ENCODE results near the gene TALDO1. TPM values are rescaled to one million over a fixed set of nuclear protein-coding genes. Genes with fewer than 3 reads are reported as not detected.

The TALDO1 gene
- total RNA-seq, 1 donor from 2014 or later: 101 TPM

DNA sequence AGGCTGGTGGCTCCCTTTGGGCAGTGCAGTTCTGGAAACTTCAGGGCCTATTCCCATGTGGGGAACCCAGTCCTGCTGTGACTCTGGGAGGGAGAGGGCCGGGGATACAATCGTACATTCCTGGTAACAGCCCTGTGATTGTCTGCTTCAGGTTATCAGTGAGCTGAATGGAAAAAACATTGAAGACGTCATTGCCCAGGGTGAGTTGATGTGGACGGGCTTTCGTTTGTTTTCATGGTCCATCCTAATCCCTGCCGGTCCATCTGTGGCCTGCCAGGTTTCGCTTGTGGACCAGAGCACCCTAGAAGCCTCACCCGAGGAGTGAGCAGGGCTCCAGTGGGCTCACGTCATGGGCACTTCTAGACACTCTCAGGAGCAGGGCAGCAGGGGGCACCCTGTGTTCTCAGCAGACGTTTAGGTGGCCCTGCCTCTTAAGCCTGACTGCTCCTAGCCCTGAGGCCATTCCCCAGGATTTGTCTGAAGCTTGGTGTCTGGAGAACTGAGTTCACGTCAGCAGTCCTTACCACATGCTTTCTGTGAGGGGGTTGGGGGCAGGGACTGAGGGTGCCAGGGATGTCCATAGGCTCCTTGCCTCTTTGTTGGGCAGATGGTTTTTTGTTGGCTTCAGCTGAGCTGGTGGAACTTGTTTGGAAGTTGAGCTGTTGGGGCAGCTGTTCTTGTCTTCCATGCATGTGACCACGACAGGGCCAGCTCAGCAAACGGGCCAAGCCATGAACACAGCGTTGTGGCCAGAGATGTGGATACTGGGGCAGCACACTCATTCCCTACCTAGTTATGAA, 64.4 kb downstream of the TALDO1 start:
- intact Hi-C loops (cut with micrococcal nuclease): no loop called here
- peaks cover 27% of the 10 kb centered on the region for H3K36me3 ChIP-seq
- peak overlapping the region; percentile 98 for H3K27ac ChIP-seq (replicated peaks)
- H3K4me1 ChIP-seq: peaks cover 42% of the 10 kb centered on the region
- TF ChIP-seq, protein P1, sequence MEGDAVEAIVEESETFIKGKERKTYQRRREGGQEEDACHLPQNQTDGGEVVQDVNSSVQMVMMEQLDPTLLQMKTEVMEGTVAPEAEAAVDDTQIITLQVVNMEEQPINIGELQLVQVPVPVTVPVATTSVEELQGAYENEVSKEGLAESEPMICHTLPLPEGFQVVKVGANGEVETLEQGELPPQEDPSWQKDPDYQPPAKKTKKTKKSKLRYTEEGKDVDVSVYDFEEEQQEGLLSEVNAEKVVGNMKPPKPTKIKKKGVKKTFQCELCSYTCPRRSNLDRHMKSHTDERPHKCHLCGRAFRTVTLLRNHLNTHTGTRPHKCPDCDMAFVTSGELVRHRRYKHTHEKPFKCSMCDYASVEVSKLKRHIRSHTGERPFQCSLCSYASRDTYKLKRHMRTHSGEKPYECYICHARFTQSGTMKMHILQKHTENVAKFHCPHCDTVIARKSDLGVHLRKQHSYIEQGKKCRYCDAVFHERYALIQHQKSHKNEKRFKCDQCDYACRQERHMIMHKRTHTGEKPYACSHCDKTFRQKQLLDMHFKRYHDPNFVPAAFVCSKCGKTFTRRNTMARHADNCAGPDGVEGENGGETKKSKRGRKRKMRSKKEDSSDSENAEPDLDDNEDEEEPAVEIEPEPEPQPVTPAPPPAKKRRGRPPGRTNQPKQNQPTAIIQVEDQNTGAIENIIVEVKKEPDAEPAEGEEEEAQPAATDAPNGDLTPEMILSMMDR (IDR thresholded peaks at IDR 0.05; ENCODE audit: borderline replicate concordance): no peak
- H3K27me3 ChIP-seq (ENCODE audit: low read depth): no peaks in the 10 kb centered on the region
- H3K4me3 ChIP-seq: peak overlapping the region; percentile 99
- no peak for DNase-seq
- H3K9me3 ChIP-seq (replicated peaks): no peaks in the 10 kb centered on the region

DNA sequence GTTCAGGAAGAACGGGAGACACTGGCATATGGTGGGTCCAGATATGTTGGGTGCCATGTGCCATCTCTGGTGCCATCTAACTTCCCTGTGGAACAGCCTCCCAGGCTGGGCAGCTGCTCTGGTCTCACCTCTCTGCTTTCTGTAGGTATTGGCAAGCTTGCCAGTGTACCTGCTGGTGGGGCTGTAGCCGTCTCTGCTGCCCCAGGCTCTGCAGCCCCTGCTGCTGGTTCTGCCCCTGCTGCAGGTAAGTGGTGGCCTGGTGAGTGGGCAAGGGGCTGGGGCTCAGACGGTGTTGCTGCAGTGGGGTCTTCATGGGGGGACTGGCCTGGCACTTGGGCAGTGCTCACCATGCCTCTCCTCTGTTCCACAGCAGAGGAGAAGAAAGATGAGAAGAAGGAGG, 65.1 kb downstream of the TALDO1 start:
- Histone ChIP-seq H3K9me3 (replicated peaks) (no peaks in the 10 kb centered on the region), H3K27me3 (ENCODE audit: low read depth) (no peaks in the 10 kb centered on the region), H3K4me1 (peaks cover 42% of the 10 kb centered on the region), H3K36me3 (peaks cover 27% of the 10 kb centered on the region), H3K27ac (replicated peaks) (no peak overlapping the region), H3K4me3 (no peak overlapping the region)
- TF ChIP-seq, protein P1 (IDR thresholded peaks at IDR 0.05; ENCODE audit: borderline replicate concordance): no peak
- DNase-seq: no peak
- intact Hi-C loops (cut with micrococcal nuclease): no loop called here

DNA sequence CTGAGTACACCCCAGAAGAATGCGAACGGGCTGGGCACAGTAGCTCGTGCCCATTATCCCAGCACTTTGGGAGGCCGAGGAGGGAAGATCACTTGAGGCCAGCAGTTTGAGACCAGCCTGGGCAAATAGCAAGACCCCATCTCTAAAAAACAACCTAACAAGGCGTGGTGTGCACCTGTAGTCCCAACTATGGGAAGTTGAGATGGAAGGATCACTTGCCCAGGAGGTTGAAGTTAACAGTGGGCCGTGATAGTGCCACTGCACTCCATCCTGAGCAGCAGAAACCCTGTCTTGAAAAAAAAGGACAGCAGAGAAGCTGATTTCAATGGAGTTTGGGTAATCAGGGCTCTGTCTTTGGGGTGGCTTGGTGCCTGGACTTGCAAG, 65.8 kb downstream of the TALDO1 start:
- no peak overlapping the region for H3K4me3 ChIP-seq
- no peak for DNase-seq
- peaks cover 37% of the 10 kb centered on the region for H3K4me1 ChIP-seq
- H3K27ac ChIP-seq (replicated peaks): no peak overlapping the region
- TF ChIP-seq, protein P1 (IDR thresholded peaks at IDR 0.05; ENCODE audit: borderline replicate concordance): no peak
- intact Hi-C loops (cut with micrococcal nuclease): no loop called here
- H3K36me3 ChIP-seq: peaks cover 27% of the 10 kb centered on the region
- H3K9me3 ChIP-seq (replicated peaks): no peaks in the 10 kb centered on the region
- H3K27me3 ChIP-seq (ENCODE audit: low read depth): no peaks in the 10 kb centered on the region

DNA sequence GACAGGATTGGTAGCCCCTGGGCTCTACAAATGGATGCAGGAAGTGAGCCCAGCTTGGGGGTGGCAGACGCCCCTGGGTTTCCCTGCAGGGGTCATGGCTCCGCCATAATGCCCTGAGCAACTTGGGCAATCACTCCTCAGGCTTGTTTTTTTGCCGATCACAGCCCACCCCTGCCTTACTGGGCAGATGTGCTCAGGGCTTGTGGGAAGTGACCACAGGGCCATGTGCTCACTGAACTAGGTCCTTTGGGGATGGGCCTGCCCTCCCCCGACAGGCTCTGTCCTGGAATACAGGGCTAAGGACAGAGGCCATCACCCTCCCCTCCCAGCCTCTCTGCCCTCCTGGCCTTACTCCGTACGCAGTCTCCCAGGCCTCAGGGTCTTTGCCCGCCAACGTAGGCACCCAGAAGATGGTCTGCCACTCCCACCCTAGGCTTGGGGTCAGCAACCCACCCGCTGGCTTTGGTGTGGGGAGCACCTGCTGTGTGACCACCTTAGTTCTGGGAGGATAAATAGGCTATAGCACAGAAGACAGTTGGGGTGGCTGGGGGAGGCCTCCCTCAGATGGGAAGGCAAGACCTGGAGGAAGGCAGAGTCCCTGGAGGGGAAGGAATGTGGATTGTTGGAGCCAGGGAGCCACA, 66.3 kb downstream of the TALDO1 start:
- Histone ChIP-seq H3K9me3 (replicated peaks) (no peaks in the 10 kb centered on the region), H3K27me3 (ENCODE audit: low read depth) (no peaks in the 10 kb centered on the region), H3K4me1 (peaks cover 36% of the 10 kb centered on the region), H3K4me3 (no peak overlapping the region), H3K27ac (replicated peaks) (no peak overlapping the region), H3K36me3 (peaks cover 27% of the 10 kb centered on the region)
- intact Hi-C loops (cut with micrococcal nuclease): no loop called here
- DNase-seq: no peak
- TF ChIP-seq, protein P1 (IDR thresholded peaks at IDR 0.05; ENCODE audit: borderline replicate concordance): no peak

Other genes starting within 250 kb of the TALDO1 start
- gene RNH1, start 240.2 kb upstream of the TALDO1 start, total RNA-seq: 142 TPM
- 55.9 TPM for gene HRAS, start 211.9 kb upstream of the TALDO1 start, total RNA-seq
- 0.25 TPM for gene LRRC56, start 209.9 kb upstream of the TALDO1 start, total RNA-seq
- gene LMNTD2, start 186.7 kb upstream of the TALDO1 start, total RNA-seq: 0.52 TPM
- gene RASSF7, start 186.5 kb upstream of the TALDO1 start, total RNA-seq: 4.5 TPM
- 17.7 TPM for gene PHRF1, start 171.0 kb upstream of the TALDO1 start, total RNA-seq
- 10.3 TPM for gene IRF7, start 131.5 kb upstream of the TALDO1 start, total RNA-seq
- not detected for gene CDHR5, start 122.5 kb upstream of the TALDO1 start, total RNA-seq
- not detected for gene SCT, start 120.3 kb upstream of the TALDO1 start, total RNA-seq
- gene DRD4, start 110.2 kb upstream of the TALDO1 start, total RNA-seq: 0.22 TPM
- gene DEAF1, start 52.2 kb upstream of the TALDO1 start, total RNA-seq: 18.1 TPM
- 10.3 TPM for gene TMEM80, start 51.6 kb upstream of the TALDO1 start, total RNA-seq
- gene EPS8L2, start 41.2 kb upstream of the TALDO1 start, total RNA-seq: 2.2 TPM
- 26.2 TPM for gene GATD1, start 30.0 kb downstream of the TALDO1 start, total RNA-seq
- not detected for gene CEND1, start 42.6 kb downstream of the TALDO1 start, total RNA-seq
- gene SLC25A22, start 50.8 kb downstream of the TALDO1 start, total RNA-seq: 3.9 TPM
- gene PIDD1, start 57.8 kb downstream of the TALDO1 start, total RNA-seq: 7.1 TPM
- gene RPLP2, start 62.5 kb downstream of the TALDO1 start, total RNA-seq: 871 TPM
- gene PNPLA2, start 71.5 kb downstream of the TALDO1 start, total RNA-seq: 300 TPM
- gene CRACR2B, start 80.5 kb downstream of the TALDO1 start, total RNA-seq: 23.2 TPM
- gene CD151, start 85.5 kb downstream of the TALDO1 start, total RNA-seq: 408 TPM
- 226 TPM for gene POLR2L, start 95.1 kb downstream of the TALDO1 start, total RNA-seq
- 33.0 TPM for gene TSPAN4, start 95.4 kb downstream of the TALDO1 start, total RNA-seq
- gene CHID1, start 163.3 kb downstream of the TALDO1 start, total RNA-seq: 54.2 TPM
- gene AP2A2, start 178.4 kb downstream of the TALDO1 start, total RNA-seq: 41.4 TPM

Data from left ventricle myocardium inferior (tissue), 1 donor.